ENCODE measurements around the gene MYRIP.

GRCh38 chr3:39941931-39942330 is 132.5 kb downstream of the MYRIP start:
- TF ChIP-seq POLR2A (IDR thresholded peaks at IDR 0.05) (no peak), CTCF (IDR thresholded peaks at IDR 0.05) (no peak)

Measured in testis (tissue), 2 donors.